Panc1 (cell line): ENCODE data around the gene USP4. TPM values are rescaled to one million over a fixed set of nuclear protein-coding genes. Genes with fewer than 3 reads are reported as not detected.
"Not testable (repeated sequence)": the region's sequence is repeated elsewhere in the genome, so short reads cannot be mapped to it uniquely, and the experiment has no call there.

Experiments used
- ATAC-seq: fragments of 200-7000 bp; cut with Tn5 transposase; 2 replicates; pipeline ENCODE4 v1.9.1; 2020; ENCODE audit warnings: mild to moderate bottlenecking, moderate library complexity
- BruUV-seq: library from RNA; stranded (reverse); fragments of 400-500 nt; replicated peaks from 2 replicates; lab custom pipeline; 2021; lab: Mats Ljungman, UMichigan
- CTCF ChIA-PET: fragments of 300-600 bp; sonication (Branson Sonifier 250); formaldehyde crosslinking; loops from one replicate; lab custom pipeline; 2022; ENCODE audit warnings: antibody characterized with exemption; lab: Charles Lee
- POLR2A ChIA-PET: fragments of 300-600 bp; sonication (Branson Sonifier 250); formaldehyde crosslinking; loops from one replicate; lab custom pipeline; 2022; ENCODE audit warnings: antibody characterized with exemption; lab: Charles Lee
- DNase-seq: peaks from one replicate; pipeline ENCODE4 v3.0.0-alpha.2; 2010; ENCODE audit warnings: low read depth, low spot score
- H3K27ac ChIP-seq: 2 replicates; pipeline ENCODE4 v1.5.1; 2011; ENCODE audit warnings: mild to moderate bottlenecking, low read length, inconsistent platforms
- H3K27me3 ChIP-seq: fragments of 200-500 bp; sonication (Bioruptor generic); 2 replicates; pipeline ENCODE4 v1.6.0; 2014; ENCODE audit warnings: low read length, inconsistent platforms; ENCODE audit not compliant: control insufficient read depth, insufficient read depth
- H3K36me3 ChIP-seq: fragments of 200-500 bp; sonication (Bioruptor generic); 2 replicates; pipeline ENCODE4 v1.5.1; 2014; ENCODE audit warnings: inconsistent platforms, mild to moderate bottlenecking, low read length, moderate library complexity; ENCODE audit not compliant: control insufficient read depth, insufficient read depth
- H3K4me1 ChIP-seq: 2 replicates; pipeline ENCODE4 v1.5.1; 2011; ENCODE audit warnings: inconsistent platforms, mild to moderate bottlenecking, low read length, moderate library complexity; ENCODE audit not compliant: control insufficient read depth, insufficient read depth
- H3K4me3 ChIP-seq, 2 experiments: 2 replicates each; pipeline ENCODE4 v1.5.1; 2011 to 2012; ENCODE audit warnings: low read depth in 2 of 2, low read length in 2 of 2, mild to moderate bottlenecking in 2 of 2, inconsistent platforms in 1 of 2, moderate library complexity in 1 of 2
- H3K9me3 ChIP-seq: fragments of 200-500 bp; sonication (Bioruptor generic); 2 replicates; pipeline ENCODE4 v1.5.1; 2014; ENCODE audit warnings: low read depth, mild to moderate bottlenecking, inconsistent platforms, low read length, moderate library complexity; ENCODE audit not compliant: control insufficient read depth, insufficient read depth
- CTCF ChIP-seq: fragments of 450-650 bp; IDR thresholded peaks from 2 replicates; pipeline ENCODE4 v1.5.1; 2017; ENCODE audit warnings: mild to moderate bottlenecking
- POLR2AphosphoS5 ChIP-seq: IDR thresholded peaks from 2 replicates; pipeline ENCODE4 v1.6.1; 2012; ENCODE audit warnings: mild to moderate bottlenecking, low read depth, low read length, moderate library complexity
- REST ChIP-seq, 2 experiments: IDR thresholded peaks; 2 replicates each; pipeline ENCODE4 v1.6.1; 2011 to 2012; ENCODE audit warnings: low read depth in 2 of 2, control low read depth in 1 of 2, low read length in 1 of 2, mild to moderate bottlenecking in 1 of 2, moderate library complexity in 1 of 2; ENCODE audit not compliant: insufficient read depth in 1 of 2
- SIN3A ChIP-seq: IDR thresholded peaks from 2 replicates; pipeline ENCODE4 v1.6.1; 2012; ENCODE audit warnings: low read depth, mild to moderate bottlenecking, low read length, moderate library complexity, borderline replicate concordance; ENCODE audit not compliant: insufficient read depth
- TCF7L2 ChIP-seq: IDR thresholded peaks from 2 replicates; pipeline ENCODE4 v1.6.1; 2011; ENCODE audit warnings: mild to moderate bottlenecking, low read depth, low read length, inconsistent platforms
- in situ Hi-C: cut with HindIII; loops from 2 replicates; pipeline ENCODE4 v1.10.0; 2016; ENCODE audit warnings: low sequenced_read_pairs, low pct_unique_long_range_greater_than_20kb
- intact Hi-C: fragments of 100-400 bp; cut with micrococcal nuclease; formaldehyde crosslinking; loops from one replicate; pipeline ENCODE4 v1.10.0; 2022; ENCODE audit not compliant: unreplicated experiment
- microRNA-seq: library from miRNA; unstranded; fragments of <30 nt; microRNA quantifications from one replicate; pipeline ENCODE4 v1.1.0, GENCODE V29; 2020; ENCODE audit not compliant: unreplicated experiment
- total RNA-seq: library from RNA; stranded (reverse); gene quantifications from one replicate; pipeline ENCODE4 v1.2.1, GENCODE V29; 2021; ENCODE audit not compliant: unreplicated experiment

The USP4 gene
- total RNA-seq, 1 experiment from 2014 or later: 39.9 TPM

- TF ChIP-seq POLR2AphosphoS5: no peak
- TF ChIP-seq REST (IDR thresholded peaks at IDR 0.05; ENCODE audit: insufficient read depth in 1 of 2, low read depth in 2 of 2, low read length in 1 of 2): no peak
- TF ChIP-seq CTCF: no peak
- TF ChIP-seq SIN3A: no peak
- TF ChIP-seq TCF7L2: no peak
- Histone ChIP-seq H3K27me3 (no peaks in the 10 kb centered on the region), H3K4me3 (no peak overlapping the region), H3K4me1 (no peaks in the 10 kb centered on the region), H3K36me3 (no peaks in the 10 kb centered on the region), H3K27ac (no peak overlapping the region), H3K9me3 (no peaks in the 10 kb centered on the region)
- in situ Hi-C loops (no loop called here), intact Hi-C loops (no loop called here)
- CTCF ChIA-PET: no interaction called here
- BruUV-seq: no TSS peak
- POLR2A ChIA-PET: no interaction called here
- DNase-seq (no peak), ATAC-seq (no peak)
Measured at GRCh38 chr3:49236226-49236625, 103.6 kb downstream of the USP4 start.

GRCh38 chr3:49228817-49229216 is 111.0 kb downstream of the USP4 start:
- intact Hi-C loops, ATAC-seq, H3K27me3 ChIP-seq, H3K9me3 ChIP-seq, H3K4me3 ChIP-seq, H3K4me1 ChIP-seq, BruUV-seq, in situ Hi-C loops, H3K36me3 ChIP-seq, CTCF ChIA-PET, POLR2A ChIA-PET, H3K27ac ChIP-seq, DNase-seq: not testable (repeated sequence)

Small RNA genes within 50 kb of the gene (microRNA-seq; reads per million reads assigned to microRNA genes)
- gene MIR4271: not detected

Other genes starting within 250 kb of the USP4 start
- gene QRICH1, start 246.0 kb downstream of the USP4 start, total RNA-seq: 79.9 TPM
- gene QARS1, start 235.3 kb downstream of the USP4 start, total RNA-seq: 186 TPM
- gene USP19, start 219.2 kb downstream of the USP4 start, total RNA-seq: 60.6 TPM
- gene LAMB2, start 207.0 kb downstream of the USP4 start, total RNA-seq: 189 TPM
- 14.1 TPM for gene CCDC71, start 173.7 kb downstream of the USP4 start, total RNA-seq
- 6.8 TPM for gene KLHDC8B, start 168.5 kb downstream of the USP4 start, total RNA-seq
- gene C3orf62, start 62.8 kb downstream of the USP4 start, total RNA-seq: 2.3 TPM
- gene GPX1, start 18.3 kb upstream of the USP4 start, total RNA-seq: 102 TPM
- 296 TPM for gene RHOA, start 71.9 kb upstream of the USP4 start, total RNA-seq
- gene TCTA, start 72.4 kb upstream of the USP4 start, total RNA-seq: 17.6 TPM
- gene AMT, start 82.4 kb upstream of the USP4 start, total RNA-seq: 1.1 TPM
- gene NICN1, start 89.3 kb upstream of the USP4 start, total RNA-seq: 9.2 TPM
- 160 TPM for gene DAG1, start 130.2 kb upstream of the USP4 start, total RNA-seq
- 0.87 TPM for gene BSN, start 214.4 kb upstream of the USP4 start, total RNA-seq